PC-3 (cell line): Measurements from ENCODE around the gene CADPS2. TPM values are rescaled to one million over a fixed set of nuclear protein-coding genes. Genes with fewer than 3 reads are reported as not detected.

Experiments used
- ATAC-seq: fragments of 200-7000 bp; cut with Tn5 transposase; 2 replicates; pipeline ENCODE4 v1.9.1; 2020; ENCODE audit warnings: mild to moderate bottlenecking, moderate library complexity
- BruUV-seq: library from RNA; stranded (reverse); fragments of 400-500 nt; replicated peaks from 2 replicates; lab custom pipeline; 2021; lab: Mats Ljungman, UMichigan
- CTCF ChIA-PET: fragments of 300-600 bp; sonication (Branson Sonifier 250); formaldehyde crosslinking; loops from one replicate; lab custom pipeline; 2022; ENCODE audit warnings: antibody characterized with exemption; lab: Charles Lee
- POLR2A ChIA-PET: fragments of 300-600 bp; sonication (Branson Sonifier 250); formaldehyde crosslinking; loops from one replicate; lab custom pipeline; 2022; ENCODE audit warnings: antibody characterized with exemption; ENCODE audit not compliant: unreplicated experiment; lab: Charles Lee
- DNase-seq: peaks from one replicate; pipeline ENCODE4 v3.0.0-alpha.2; 2015
- H2AFZ ChIP-seq: fragments of 300-600 bp; sonication (generic); 2 replicates; pipeline ENCODE4 v1.6.0; 2016; ENCODE audit warnings: antibody characterized with exemption, low read length
- H3F3A ChIP-seq: fragments of 300-600 bp; sonication (generic); one replicate; pipeline ENCODE4 v1.6.0; 2017; ENCODE audit warnings: antibody characterized with exemption, low read length, control low read depth, mild to moderate bottlenecking; ENCODE audit not compliant: unreplicated experiment
- H3K27ac ChIP-seq: fragments of 300-600 bp; sonication (generic); 2 replicates; pipeline ENCODE4 v1.5.1; 2016; ENCODE audit warnings: mild to moderate bottlenecking, low read length
- H3K27me3 ChIP-seq: fragments of 300-600 bp; sonication (generic); 2 replicates; pipeline ENCODE4 v1.6.1; 2016; ENCODE audit warnings: low read length, mixed read lengths
- H3K36me3 ChIP-seq: fragments of 300-600 bp; sonication (generic); 2 replicates; pipeline ENCODE4 v1.6.1; 2016; ENCODE audit warnings: low read depth, mixed run types, low read length, mixed read lengths
- H3K4me1 ChIP-seq: fragments of 300-600 bp; sonication (generic); 2 replicates; pipeline ENCODE4 v1.5.1; 2016; ENCODE audit warnings: low read length; ENCODE audit not compliant: insufficient read depth
- H3K4me2 ChIP-seq: fragments of 300-600 bp; sonication (generic); 2 replicates; pipeline ENCODE4 v1.6.0; 2016; ENCODE audit warnings: low read length
- H3K4me3 ChIP-seq: fragments of 300-600 bp; sonication (generic); 2 replicates; pipeline ENCODE4 v1.5.1; 2016; ENCODE audit warnings: mild to moderate bottlenecking, low read length, mixed read lengths
- H3K79me2 ChIP-seq: fragments of 300-600 bp; sonication (generic); 2 replicates; pipeline ENCODE4 v1.6.1; 2017; ENCODE audit warnings: low read length, mixed read lengths
- H3K9ac ChIP-seq: fragments of 300-600 bp; sonication (generic); 2 replicates; pipeline ENCODE4 v1.6.0; 2016; ENCODE audit warnings: mild to moderate bottlenecking, low read length
- H3K9me2 ChIP-seq: fragments of 300-600 bp; sonication (generic); replicated peaks from 2 replicates; pipeline ENCODE4 v1.6.1; 2016; ENCODE audit warnings: mixed run types, low read length, mixed read lengths
- H3K9me3 ChIP-seq: fragments of 300-600 bp; sonication (generic); 2 replicates; pipeline ENCODE4 v1.6.1; 2016; ENCODE audit warnings: low read length, mixed read lengths
- H4K20me1 ChIP-seq: fragments of 300-600 bp; sonication (generic); 2 replicates; pipeline ENCODE4 v1.6.1; 2016; ENCODE audit warnings: low read length, mixed read lengths
- CTCF ChIP-seq: fragments of 300-600 bp; sonication (generic); conservative IDR thresholded peaks from 2 replicates; pipeline ENCODE4 v1.5.1; 2017; ENCODE audit warnings: antibody characterized with exemption, low read depth, mild to moderate bottlenecking, low read length
- EZH2 ChIP-seq: fragments of 300-600 bp; sonication (generic); IDR thresholded peaks from one replicate; pipeline ENCODE4 v1.6.1; 2017; ENCODE audit warnings: antibody characterized with exemption, mild to moderate bottlenecking, low read length; ENCODE audit not compliant: unreplicated experiment
- EZH2phosphoT487 ChIP-seq: fragments of 300-600 bp; sonication (generic); IDR thresholded peaks from 2 replicates; pipeline ENCODE4 v1.6.1; 2018; ENCODE audit warnings: mild to moderate bottlenecking, antibody characterized with exemption, low read length, borderline replicate concordance
- intact Hi-C: fragments of 100-400 bp; cut with micrococcal nuclease; formaldehyde crosslinking; loops from 2 replicates; pipeline ENCODE4 v1.9.0; 2023
- total RNA-seq: library from RNA; depleted of rRNA; stranded (reverse); fragments of >200 nt; gene quantifications from 2 replicates; pipeline ENCODE4 v1.2.3, GENCODE V29; 2014

Gene CADPS2
- total RNA-seq, 1 experiment from 2014 or later, result 9.4 TPM

- CTCF ChIA-PET, result no interaction called here
Measured at GRCh38 chr7:122688400-122688998, 197.8 kb downstream of the CADPS2 start.

GRCh38 chr7:122686360-122686878, 199.8 kb downstream of the CADPS2 start:
- no peak overlapping the region for H3K27ac ChIP-seq
- ChIA-PET POLR2A (no interaction called here), CTCF (no interaction called here)
- no peaks in the 10 kb centered on the region for H3K4me1 ChIP-seq
- no peak overlapping the region for H3K9ac ChIP-seq
- H3K79me2 ChIP-seq, result no peaks in the 10 kb centered on the region
- intact Hi-C loops, result no loop called here
- H2AFZ ChIP-seq, result no peak overlapping the region
- no peak for TF ChIP-seq EZH2
- TF ChIP-seq CTCF, result no peak
- TF ChIP-seq EZH2phosphoT487, result no peak
- no peak overlapping the region for H3K4me2 ChIP-seq
- no peaks in the 10 kb centered on the region for H3K27me3 ChIP-seq
- no peaks in the 10 kb centered on the region for H3F3A ChIP-seq
- no TSS peak for BruUV-seq
- DNase-seq (no peak), ATAC-seq (no peak)
- H3K36me3 ChIP-seq, result no peaks in the 10 kb centered on the region
- H3K9me2 ChIP-seq, result no peaks in the 10 kb centered on the region
- H3K4me3 ChIP-seq, result no peak overlapping the region
- H4K20me1 ChIP-seq, result no peaks in the 10 kb centered on the region
- H3K9me3 ChIP-seq, result no peaks in the 10 kb centered on the region

More at GRCh38 chr7:122688400-122688998, 197.8 kb downstream of the CADPS2 start:
- Histone ChIP-seq H3F3A (no peaks in the 10 kb centered on the region), H3K79me2 (no peaks in the 10 kb centered on the region), H3K4me3 (no peak overlapping the region), H4K20me1 (no peaks in the 10 kb centered on the region), H3K9me3 (no peaks in the 10 kb centered on the region), H3K27me3 (no peaks in the 10 kb centered on the region), H3K9me2 (no peaks in the 10 kb centered on the region), H2AFZ (no peak overlapping the region), H3K9ac (no peak overlapping the region), H3K27ac (no peak overlapping the region), H3K36me3 (no peaks in the 10 kb centered on the region), H3K4me2 (no peak overlapping the region), H3K4me1 (no peaks in the 10 kb centered on the region)
- no TSS peak for BruUV-seq
- TF ChIP-seq EZH2phosphoT487 (no peak), CTCF (no peak), EZH2 (no peak)
- POLR2A ChIA-PET, result no interaction called here
- intact Hi-C loops, result no loop called here
- DNase-seq (peak; percentile 6), ATAC-seq (no peak)

GRCh38 chr7:122684504-122684903, 201.8 kb downstream of the CADPS2 start:
- ATAC-seq, result no peak
- BruUV-seq, result no TSS peak
- POLR2A ChIA-PET, result no interaction called here

More at GRCh38 chr7:122684504-122684903, 201.8 kb downstream of the CADPS2 start:
- H3K27ac ChIP-seq, result no peak overlapping the region
- H3K4me3 ChIP-seq, result no peak overlapping the region
- no peaks in the 10 kb centered on the region; the same call in 1 of the 2 replicates for H3K4me1 ChIP-seq
- H2AFZ ChIP-seq, result no peak overlapping the region
- intact Hi-C loops, result no loop called here
- TF ChIP-seq EZH2phosphoT487 (no peak), EZH2 (no peak)
- H3K4me2 ChIP-seq, result no peak overlapping the region
- no peaks in the 10 kb centered on the region for H3F3A ChIP-seq
- no peaks in the 10 kb centered on the region for H3K9me3 ChIP-seq
- H3K79me2 ChIP-seq, result no peaks in the 10 kb centered on the region
- H3K27me3 ChIP-seq, result no peaks in the 10 kb centered on the region
- CTCF ChIA-PET, result no interaction called here
- DNase-seq, result no peak
- no peaks in the 10 kb centered on the region for H4K20me1 ChIP-seq
- H3K9ac ChIP-seq, result no peak overlapping the region
- no peaks in the 10 kb centered on the region for H3K9me2 ChIP-seq
- H3K36me3 ChIP-seq, result no peaks in the 10 kb centered on the region
